HFFc6 (cell line): ENCODE measurements around the gene RBM5. TPM values are rescaled to one million over a fixed set of nuclear protein-coding genes. Genes with fewer than 3 reads are reported as not detected.

Source experiments
- DNase-seq: peaks from one replicate; pipeline ENCODE4 v3.0.0-alpha.2; 2018
- H3K27ac Mint-ChIP-seq: 2 replicates; pipeline ENCODE4 v1.8.0; 2020; ENCODE audit warnings: mild to moderate bottlenecking, mixed read lengths
- H3K27me3 Mint-ChIP-seq: 2 replicates; pipeline ENCODE4 v1.8.0; 2021; ENCODE audit warnings: mild to moderate bottlenecking, moderate library complexity, mixed read lengths; ENCODE audit not compliant: insufficient read depth
- H3K36me3 Mint-ChIP-seq: 2 replicates; pipeline ENCODE4 v1.8.0; 2021; ENCODE audit warnings: low read depth, mixed read lengths
- H3K4me1 Mint-ChIP-seq: 2 replicates; pipeline ENCODE4 v1.8.0; 2020; ENCODE audit warnings: low read depth, mixed read lengths
- H3K4me3 Mint-ChIP-seq: 2 replicates; pipeline ENCODE4 v1.8.0; 2020; ENCODE audit warnings: mild to moderate bottlenecking, moderate library complexity, mixed read lengths
- H3K9me3 Mint-ChIP-seq: 2 replicates; pipeline ENCODE4 v1.8.0; 2020; ENCODE audit warnings: mild to moderate bottlenecking, mixed read lengths
- CTCF ChIP-seq: fragments of 200-600 bp; sonication (generic); IDR thresholded peaks from 2 replicates; pipeline ENCODE4 v1.5.0; 2021; ENCODE audit warnings: antibody characterized with exemption, mild to moderate bottlenecking
- total RNA-seq, 6 experiments: library from RNA; stranded (reverse); fragmentation: NEBNext Ultra II Directional; extraction: Animal tissue kit (Norgen Biotek cat#: 25700); gene quantifications; 2 replicates in 1 of 6; 3 replicates in 5 of 6; pipeline ENCODE4 v1.2.3, GENCODE V29; 2021

The RBM5 gene
- total RNA-seq, 6 experiments from 2014 or later = 69.3 to 83.8 (median 78.5) TPM

- H3K27me3 Mint-ChIP-seq = peaks cover 18% of the 10 kb centered on the region
- H3K36me3 Mint-ChIP-seq = no peaks in the 10 kb centered on the region
- DNase-seq = no peak
- H3K4me1 Mint-ChIP-seq = peaks cover 14% of the 10 kb centered on the region
- H3K4me3 Mint-ChIP-seq = no peak overlapping the region
- no peak for TF ChIP-seq CTCF
- no peak overlapping the region for H3K27ac Mint-ChIP-seq
- no peaks in the 10 kb centered on the region for H3K9me3 Mint-ChIP-seq
These were observed 47.2 kb downstream of the RBM5 start for GRCh38 chr3:50135964-50136363.

- no peak overlapping the region for H3K27ac Mint-ChIP-seq
- H3K36me3 Mint-ChIP-seq = no peaks in the 10 kb centered on the region
- H3K4me1 Mint-ChIP-seq = peaks cover 14% of the 10 kb centered on the region
- TF ChIP-seq CTCF = no peak
- H3K27me3 Mint-ChIP-seq = peaks cover 15% of the 10 kb centered on the region
- no peak overlapping the region for H3K4me3 Mint-ChIP-seq
- DNase-seq = no peak
- H3K9me3 Mint-ChIP-seq = no peaks in the 10 kb centered on the region
These were observed 48.1 kb downstream of the RBM5 start for GRCh38 chr3:50136714-50137405.

GRCh38 chr3:50137531-50137930 is 48.8 kb downstream of the RBM5 start:
- TF ChIP-seq CTCF = no peak

GRCh38 chr3:50138266-50139200 is 49.8 kb downstream of the RBM5 start:
- DNase-seq = no peak
- TF ChIP-seq CTCF = no peak
- Mint-ChIP-seq H3K4me3 (peak overlapping the region; percentile 53), H3K27me3 (peaks cover 14% of the 10 kb centered on the region), H3K9me3 (no peaks in the 10 kb centered on the region), H3K4me1 (peaks cover 14% of the 10 kb centered on the region), H3K36me3 (no peaks in the 10 kb centered on the region), H3K27ac (peak overlapping the region; percentile 63)

More at GRCh38 chr3:50137531-50137930, 48.8 kb downstream of the RBM5 start:
- Mint-ChIP-seq H3K27me3 (peaks cover 17% of the 10 kb centered on the region), H3K36me3 (no peaks in the 10 kb centered on the region), H3K9me3 (no peaks in the 10 kb centered on the region), H3K4me1 (peaks cover 14% of the 10 kb centered on the region), H3K4me3 (no peak overlapping the region), H3K27ac (no peak overlapping the region)
- no peak for DNase-seq

- H3K36me3 Mint-ChIP-seq = no peaks in the 10 kb centered on the region
- no peak overlapping the region for H3K4me3 Mint-ChIP-seq
- no peak for DNase-seq
- no peak for TF ChIP-seq CTCF
- peaks cover 13% of the 10 kb centered on the region for H3K27me3 Mint-ChIP-seq
- peaks cover 14% of the 10 kb centered on the region for H3K4me1 Mint-ChIP-seq
- no peaks in the 10 kb centered on the region for H3K9me3 Mint-ChIP-seq
- no peak overlapping the region for H3K27ac Mint-ChIP-seq
These were observed 50.6 kb downstream of the RBM5 start for GRCh38 chr3:50139308-50139707.
